HG02870 (cell line): ENCODE results near the gene PRTN3.
"Not testable (repeated sequence)": the region's sequence is repeated elsewhere in the genome, so short reads cannot be mapped to it uniquely, and the experiment has no call there.

Experiments
- ATAC-seq: cut with Tn5 transposase; IDR thresholded peaks from one replicate; pipeline ENCODE4 v1.9.1; 2021; ENCODE audit warnings: mild to moderate bottlenecking, moderate library complexity; ENCODE audit not compliant: unreplicated experiment

Gene PRTN3

DNA sequence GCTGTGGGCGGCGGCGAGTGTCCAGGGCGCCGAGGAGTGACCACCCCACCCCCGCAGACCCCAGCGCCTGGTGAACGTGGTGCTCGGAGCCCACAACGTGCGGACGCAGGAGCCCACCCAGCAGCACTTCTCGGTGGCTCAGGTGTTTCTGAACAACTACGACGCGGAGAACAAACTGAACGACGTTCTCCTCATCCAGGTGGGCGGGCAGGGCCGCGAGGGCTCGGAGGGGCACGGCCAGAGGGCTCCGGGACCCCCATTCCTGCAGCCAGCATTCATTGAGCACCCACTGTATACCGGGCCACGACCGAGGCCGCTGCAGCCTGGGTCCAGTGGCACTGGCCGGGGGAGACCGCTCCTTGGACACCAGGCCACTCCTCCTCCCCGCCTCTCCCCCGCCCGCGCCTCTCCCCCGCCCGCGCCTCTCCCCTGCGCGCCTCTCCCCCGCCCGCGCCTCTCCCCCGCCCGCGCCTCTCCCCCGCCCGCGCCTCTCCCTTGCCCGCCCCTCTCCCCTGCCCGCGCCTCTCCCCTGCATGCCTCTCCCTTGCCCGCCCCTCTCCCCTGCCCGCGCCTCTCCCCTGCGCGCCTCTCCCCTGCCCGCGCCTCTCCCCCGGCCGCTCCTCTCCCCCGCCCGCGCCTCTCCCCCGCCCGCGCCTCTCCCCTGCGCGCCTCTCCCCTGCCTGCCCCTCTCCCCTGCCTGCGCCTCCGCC lies 3.2 kb downstream of the PRTN3 start:
- no peak for ATAC-seq

DNA sequence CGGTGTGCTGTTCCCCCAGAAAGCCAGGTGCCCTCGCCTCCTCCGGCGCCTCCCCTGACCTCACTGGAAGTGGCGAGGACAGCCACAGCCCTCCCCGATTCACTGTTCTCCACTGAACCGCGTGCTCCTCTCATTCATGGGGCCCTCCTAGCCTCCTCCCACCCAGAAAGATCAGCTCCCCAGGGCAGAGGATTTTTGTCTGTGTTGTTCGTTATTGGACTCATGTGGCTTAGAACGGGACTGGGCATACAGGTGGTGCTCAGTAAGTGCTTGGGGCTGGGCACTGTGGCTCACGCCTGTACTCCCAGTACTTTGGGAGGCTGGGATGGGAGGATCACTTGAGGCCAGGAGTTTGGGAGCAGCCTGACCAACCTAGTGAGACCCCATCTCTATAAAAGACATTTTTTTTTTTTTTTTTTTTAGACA lies 3.8 kb downstream of the PRTN3 start:
- ATAC-seq: no peak

DNA sequence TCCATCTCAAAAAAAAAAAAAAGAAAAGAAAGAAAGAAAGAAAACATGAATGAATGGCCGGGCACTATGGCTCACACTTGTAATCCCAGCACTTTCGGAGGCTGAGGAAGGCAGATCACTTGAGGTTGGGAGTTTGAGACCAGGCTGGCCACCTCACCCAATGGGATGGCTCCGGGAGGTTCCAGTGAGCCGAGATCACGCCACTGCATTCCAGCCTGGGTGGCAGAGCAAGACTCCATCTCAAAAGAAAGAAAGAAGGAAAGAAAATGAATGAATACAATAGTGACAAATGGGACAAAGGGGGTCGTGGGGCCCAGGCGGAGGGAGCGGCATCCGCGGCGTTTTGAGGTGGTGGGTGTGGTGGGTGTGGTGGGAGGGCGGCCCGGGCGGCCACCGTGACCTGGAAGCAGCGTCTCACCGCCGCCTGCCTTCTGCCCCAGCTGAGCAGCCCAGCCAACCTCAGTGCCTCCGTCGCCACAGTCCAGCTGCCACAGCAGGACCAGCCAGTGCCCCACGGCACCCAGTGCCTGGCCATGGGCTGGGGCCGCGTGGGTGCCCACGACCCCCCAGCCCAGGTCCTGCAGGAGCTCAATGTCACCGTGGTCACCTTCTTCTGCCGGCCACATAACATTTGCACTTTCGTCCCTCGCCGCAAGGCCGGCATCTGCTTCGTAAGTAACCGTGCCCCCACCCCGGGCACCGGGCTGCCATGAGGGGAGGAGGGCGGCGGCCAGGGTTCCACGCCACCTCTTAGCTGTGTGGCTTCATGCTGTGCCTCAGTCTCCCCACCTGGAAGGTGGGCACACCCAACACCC lies 5.1 kb downstream of the PRTN3 start:
- no peak for ATAC-seq

DNA sequence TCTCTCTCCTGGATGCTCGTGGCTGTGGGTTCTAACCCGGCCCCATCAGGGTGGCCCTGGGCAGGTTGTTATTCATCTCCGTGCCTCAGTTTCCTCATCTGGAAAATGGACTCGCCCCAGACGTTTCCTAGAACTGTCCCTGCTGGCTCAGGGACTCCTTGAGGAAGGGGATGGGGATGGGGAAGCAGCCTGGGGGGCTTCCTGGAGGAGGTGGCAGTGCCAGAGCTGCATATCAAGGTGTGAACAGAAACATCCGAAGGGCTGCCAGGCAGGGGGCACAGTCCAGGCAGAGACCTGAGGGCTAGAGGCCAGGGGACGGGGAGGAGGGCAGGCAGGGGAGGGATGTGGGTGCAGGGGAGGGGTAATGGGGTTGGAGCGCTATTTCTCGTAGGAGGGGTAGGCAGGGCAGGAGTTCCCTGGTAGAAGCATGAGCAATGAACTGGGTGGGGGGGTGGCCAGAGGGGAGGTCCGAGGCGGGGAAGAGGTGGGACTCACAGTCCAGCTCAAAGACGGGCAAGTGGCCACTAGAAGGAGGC lies 7.7 kb downstream of the PRTN3 start:
- ATAC-seq: no peak

DNA sequence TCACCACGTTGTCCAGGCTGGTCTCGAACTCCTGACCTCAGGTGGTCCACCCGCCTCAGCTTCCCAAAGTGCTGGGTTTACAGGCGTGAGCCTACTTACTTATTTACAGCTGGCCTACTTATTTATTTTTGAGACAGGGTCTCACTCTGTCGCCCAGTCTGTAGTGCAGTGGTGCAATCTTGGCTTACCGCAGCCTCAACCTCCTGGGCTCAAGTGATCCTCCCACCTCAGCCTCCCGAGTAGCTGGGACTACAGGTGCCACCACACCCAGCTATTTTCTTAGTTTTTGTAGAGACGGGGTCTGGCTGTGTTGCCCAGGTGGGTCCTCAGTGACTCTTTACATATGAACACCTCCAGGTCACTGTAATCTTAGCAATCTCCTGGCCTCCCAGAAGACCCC lies 8.4 kb downstream of the PRTN3 start:
- not testable (repeated sequence) for ATAC-seq

DNA sequence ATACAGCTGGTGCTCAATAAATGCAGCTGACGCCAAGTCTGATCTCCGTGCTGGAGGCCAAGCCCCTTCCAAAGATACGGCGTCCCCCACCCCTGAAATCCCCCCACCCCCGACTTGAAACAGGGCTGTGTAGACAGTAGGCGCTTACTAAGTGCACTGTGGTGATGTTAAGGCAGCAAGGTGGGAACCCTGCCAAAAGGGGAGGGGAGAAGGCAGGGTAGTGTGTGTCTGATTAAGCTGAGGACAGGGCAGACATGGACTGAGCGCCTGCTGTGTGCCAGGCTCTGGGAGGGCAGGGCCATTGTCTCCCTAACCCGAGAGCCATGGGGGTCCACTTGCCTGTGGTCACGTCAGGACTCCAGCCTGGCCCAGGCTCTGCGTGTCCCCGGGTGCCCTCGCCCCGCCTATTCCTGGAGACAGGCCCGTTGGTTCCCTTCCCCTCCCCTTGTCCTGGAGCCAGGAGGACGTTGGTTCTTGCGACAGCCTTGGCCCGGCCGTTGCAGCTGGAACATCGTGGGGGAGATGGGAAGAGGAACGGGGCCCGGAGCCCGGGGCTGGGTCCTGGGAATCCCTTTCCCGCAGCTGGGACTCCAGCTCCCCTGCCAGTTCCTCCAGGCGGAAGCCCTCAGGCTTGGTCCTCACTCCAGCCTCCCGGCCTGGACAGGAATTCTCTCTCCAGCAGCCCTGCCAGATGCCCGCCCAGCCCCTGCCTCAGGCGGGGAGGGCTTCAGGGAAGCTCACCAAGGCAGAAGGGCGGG lies 9.6 kb downstream of the PRTN3 start:
- no peak for ATAC-seq

DNA sequence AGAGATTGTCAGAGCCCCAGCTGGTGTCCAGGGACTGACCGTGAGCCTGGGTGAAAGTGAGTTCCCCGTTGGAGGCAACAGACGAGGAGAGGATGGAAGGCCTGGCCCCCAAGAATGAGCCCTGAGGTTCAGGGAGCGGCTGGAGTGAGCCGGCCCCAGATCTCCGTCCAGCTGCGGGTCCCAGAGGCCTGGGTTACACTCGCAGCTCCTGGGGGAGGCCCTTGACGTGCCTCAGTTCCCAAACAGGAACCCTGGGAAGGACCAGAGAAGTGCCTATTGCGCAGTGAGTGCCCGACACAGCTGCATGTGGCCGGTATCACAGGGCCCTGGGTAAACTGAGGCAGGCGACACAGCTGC lies 10.2 kb downstream of the PRTN3 start:
- no peak for ATAC-seq

DNA sequence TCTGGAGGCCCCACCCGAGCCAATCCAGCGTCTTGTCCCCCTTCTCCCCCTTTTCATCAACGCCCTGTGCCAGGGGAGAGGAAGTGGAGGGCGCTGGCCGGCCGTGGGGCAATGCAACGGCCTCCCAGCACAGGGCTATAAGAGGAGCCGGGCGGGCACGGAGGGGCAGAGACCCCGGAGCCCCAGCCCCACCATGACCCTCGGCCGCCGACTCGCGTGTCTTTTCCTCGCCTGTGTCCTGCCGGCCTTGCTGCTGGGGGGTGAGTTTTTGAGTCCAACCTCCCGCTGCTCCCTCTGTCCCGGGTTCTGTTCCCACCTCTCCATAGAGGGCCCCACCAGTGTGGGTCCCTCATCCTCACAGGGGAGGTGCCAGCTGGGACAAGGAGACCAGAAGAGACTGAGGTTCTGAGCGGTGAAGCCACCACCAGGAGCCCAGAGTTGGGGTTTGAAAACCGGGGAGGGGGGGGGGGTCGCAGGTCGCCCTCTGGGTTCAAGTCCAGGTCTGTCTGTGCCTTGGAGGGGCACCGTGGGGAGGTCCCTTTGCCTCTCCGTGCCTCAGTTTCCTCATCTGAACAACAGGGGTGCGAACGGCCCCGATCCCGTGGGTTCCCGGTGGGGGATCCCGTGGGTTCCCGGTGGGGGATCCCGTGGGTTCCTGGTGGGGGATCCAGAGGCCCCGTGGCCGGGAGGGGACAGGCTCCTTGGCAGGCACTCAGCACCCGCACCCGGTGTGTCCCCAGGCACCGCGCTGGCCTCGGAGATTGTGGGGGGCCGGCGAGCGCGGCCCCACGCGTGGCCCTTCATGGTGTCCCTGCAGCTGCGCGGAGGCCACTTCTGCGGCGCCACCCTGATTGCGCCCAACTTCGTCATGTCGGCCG lies 11.6 kb downstream of the PRTN3 start, which contains the start of gene ELANE:
ELANE (plus strand) TSS at position 168 of the 878 bp plus-strand sequence; CDS start at position 194, 26 bp downstream.
- ATAC-seq: no peak

DNA sequence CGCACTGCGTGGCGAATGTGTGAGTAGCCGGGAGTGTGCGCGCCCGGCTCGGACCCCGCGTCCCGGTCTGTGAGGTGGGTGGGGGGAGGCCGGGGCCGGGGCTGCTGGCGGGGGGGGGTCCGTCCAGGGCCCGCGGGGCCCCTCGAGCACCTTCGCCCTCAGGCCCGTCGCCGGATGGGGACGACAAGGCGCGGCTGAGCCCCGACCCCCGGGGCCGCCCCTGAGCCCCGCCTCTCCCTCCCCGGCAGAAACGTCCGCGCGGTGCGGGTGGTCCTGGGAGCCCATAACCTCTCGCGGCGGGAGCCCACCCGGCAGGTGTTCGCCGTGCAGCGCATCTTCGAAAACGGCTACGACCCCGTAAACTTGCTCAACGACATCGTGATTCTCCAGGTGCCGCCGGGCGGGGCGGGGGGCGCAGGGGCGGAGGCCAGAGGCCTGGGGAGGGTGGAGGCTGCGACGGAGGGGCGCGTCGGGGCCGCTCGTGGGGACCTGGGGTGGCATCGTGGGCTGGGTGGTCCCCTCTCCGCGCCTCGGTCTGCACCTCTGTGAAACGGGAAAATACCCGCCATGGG lies 12.3 kb downstream of the PRTN3 start:
- no peak for ATAC-seq

DNA sequence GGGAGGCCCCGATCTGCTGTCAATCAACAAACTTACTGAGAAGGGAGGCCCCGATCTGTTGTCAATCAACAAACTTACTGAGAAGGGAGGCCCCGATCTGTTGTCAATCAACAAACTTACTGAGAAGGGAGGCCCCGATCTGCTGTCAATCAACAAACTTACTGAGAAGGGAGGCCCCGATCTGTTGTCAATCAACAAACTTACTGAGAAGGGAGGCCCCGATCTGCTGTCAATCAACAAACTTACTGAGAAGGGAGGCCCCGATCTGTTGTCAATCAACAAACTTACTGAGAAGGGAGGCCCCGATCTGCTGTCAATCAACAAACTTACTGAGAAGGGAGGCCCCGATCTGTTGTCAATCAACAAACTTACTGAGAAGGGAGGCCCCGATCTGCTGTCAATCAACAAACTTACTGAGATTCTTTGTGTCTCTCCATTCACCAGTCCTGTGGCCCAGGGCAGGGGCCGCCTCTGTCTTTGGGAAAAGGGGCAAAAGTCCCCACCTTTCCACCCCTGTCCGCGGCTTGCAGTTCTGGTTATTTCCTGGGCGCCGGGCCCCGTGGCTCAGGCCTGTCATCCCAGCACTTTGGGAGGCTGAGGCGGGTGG lies 12.9 kb downstream of the PRTN3 start:
- not testable (repeated sequence) for ATAC-seq

DNA sequence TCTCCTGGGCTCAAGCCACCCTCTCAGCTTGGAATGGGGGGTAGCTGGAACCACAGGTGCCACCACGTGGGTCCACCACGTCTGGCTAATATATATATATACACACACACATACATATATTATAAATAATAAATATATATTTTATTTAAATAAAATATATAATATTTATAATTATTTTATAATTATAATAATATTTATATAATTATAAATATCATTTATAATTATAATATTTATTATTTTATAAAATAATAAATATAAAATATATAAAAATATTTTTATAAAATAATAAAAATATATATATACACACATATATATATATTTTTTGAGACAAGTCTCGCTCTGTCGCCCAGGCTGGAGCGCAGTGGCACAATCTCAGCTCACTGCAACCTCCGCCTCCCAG lies 13.8 kb downstream of the PRTN3 start:
- ATAC-seq: no peak

DNA sequence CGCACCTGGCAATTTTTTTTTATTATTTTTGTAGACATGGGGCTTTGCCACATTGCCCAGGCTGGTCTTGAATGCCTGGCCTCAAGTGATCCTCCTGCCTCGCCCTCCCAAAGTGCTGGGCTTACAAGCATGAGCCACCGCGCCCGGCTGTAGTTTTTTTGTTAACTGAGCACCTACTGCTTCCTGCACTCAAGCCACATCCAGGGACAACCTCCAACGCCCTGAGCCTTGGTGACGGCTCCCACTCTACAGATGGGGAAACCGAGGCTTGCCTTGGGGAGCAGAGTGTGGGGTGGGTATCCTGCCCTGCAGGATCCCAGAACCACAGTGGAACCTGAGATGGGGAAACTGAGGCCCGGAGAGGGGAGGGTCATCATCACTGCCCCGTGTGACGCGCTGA lies 14.3 kb downstream of the PRTN3 start:
- ATAC-seq: no peak

DNA sequence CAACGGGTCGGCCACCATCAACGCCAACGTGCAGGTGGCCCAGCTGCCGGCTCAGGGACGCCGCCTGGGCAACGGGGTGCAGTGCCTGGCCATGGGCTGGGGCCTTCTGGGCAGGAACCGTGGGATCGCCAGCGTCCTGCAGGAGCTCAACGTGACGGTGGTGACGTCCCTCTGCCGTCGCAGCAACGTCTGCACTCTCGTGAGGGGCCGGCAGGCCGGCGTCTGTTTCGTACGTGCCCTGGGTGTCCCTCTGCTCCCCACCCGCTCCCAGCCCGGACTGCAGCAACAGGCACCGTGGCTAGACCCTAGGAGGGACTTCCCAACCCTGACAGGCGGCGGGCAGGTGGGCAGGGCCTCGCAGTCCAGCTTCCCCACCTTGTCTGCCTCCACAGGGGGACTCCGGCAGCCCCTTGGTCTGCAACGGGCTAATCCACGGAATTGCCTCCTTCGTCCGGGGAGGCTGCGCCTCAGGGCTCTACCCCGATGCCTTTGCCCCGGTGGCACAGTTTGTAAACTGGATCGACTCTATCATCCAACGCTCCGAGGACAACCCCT lies 14.8 kb downstream of the PRTN3 start:
- ATAC-seq: no peak

DNA sequence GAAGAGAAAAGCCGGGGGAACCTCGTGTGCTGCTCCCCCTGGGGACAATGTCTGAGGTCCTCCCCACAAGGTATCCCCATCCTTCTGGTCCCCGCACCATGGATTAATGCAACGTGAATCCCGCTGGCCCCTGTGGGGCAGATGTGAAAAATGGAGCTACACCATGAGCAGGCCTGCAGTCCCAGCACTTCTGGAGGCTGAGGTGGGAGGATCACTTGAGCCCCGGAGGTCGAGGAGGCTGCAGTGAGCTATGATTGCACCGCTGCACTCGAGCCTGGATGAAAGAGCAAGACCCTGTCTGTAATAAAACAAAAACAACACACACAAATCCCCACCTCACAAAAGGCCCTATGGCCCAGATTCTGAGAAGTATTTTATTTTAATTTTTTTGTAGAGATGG lies 17.5 kb downstream of the PRTN3 start:
- ATAC-seq: no peak

DNA sequence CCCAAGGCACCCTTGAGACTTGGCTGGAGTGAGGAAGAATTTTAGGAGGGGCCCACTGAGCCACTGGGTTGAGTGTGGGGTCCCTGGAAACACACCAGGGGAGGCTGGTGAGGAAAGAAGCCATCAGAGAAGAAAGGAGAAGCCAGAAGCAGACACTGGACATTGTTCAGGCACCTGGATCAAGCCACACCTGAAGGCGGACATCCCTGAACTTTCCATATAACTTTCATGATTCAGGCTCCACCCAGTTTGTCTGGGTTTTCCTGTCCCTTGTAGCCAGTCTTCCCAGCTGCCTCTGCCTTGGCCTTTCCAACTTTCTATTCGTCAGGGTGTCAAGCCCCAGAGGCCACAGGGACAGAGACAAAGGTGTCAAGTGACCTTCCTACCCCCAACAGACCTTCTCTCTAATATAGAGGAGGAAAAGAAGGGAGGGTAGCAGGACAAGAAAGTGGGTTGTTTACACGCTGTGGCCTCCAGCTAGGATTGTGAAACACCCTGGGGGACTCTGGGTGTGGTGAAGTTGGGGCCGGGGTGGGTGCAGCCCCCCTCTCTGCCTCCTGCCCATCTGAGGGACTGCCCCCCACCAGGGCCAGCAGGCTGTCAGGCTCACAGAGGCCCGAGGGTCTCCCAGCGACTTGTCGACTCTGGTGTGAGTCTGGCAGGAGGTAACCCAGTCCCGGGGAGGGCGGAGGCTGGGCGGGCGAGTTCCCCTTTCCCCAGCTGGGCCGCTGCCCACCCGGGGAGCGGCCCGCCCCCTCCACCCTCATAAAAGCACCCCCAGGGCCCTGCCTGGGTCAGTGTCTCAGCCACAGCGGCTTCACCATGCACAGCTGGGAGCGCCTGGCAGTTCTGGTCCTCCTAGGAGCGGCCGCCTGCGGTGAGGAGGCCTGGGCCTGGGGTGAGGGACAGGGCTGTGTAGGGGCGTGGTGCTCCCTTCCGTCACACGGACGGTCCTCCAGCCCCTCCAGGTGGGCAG lies 18.4 kb downstream of the PRTN3 start, which contains the start of gene CFD:
CFD (plus strand) TSS at position 797 of the 976 bp plus-strand sequence; CDS start at position 823, 26 bp downstream.
- no peak for ATAC-seq

DNA sequence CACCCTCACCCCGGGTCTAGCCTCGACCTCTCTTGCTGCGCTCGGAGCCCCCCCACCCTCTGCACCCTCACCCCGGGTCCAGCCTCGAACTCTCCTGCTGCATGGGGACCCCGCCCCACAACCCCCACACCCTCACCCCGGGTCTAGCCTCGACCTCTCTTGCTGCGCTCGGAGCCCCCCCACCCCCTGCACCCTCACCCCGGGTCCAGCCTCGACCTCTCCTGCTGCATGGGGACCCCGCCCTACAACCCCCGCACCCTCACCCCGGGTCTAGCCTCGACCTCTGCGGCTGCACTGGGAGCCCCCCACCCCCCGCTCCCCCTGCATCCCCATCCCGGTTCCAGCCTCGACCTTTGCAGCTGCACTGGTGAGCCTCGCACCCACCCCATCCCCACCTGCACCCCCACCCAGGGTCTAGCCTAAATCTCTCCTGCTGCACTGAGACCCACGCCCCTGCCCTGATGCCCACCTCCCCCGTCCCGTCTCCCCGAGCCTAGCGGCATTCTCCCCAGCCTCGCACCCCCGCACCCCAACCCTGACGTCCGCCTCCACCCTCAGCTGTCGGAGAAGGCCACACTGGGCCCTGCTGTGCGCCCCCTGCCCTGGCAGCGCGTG lies 20.4 kb downstream of the PRTN3 start:
- no peak for ATAC-seq

DNA sequence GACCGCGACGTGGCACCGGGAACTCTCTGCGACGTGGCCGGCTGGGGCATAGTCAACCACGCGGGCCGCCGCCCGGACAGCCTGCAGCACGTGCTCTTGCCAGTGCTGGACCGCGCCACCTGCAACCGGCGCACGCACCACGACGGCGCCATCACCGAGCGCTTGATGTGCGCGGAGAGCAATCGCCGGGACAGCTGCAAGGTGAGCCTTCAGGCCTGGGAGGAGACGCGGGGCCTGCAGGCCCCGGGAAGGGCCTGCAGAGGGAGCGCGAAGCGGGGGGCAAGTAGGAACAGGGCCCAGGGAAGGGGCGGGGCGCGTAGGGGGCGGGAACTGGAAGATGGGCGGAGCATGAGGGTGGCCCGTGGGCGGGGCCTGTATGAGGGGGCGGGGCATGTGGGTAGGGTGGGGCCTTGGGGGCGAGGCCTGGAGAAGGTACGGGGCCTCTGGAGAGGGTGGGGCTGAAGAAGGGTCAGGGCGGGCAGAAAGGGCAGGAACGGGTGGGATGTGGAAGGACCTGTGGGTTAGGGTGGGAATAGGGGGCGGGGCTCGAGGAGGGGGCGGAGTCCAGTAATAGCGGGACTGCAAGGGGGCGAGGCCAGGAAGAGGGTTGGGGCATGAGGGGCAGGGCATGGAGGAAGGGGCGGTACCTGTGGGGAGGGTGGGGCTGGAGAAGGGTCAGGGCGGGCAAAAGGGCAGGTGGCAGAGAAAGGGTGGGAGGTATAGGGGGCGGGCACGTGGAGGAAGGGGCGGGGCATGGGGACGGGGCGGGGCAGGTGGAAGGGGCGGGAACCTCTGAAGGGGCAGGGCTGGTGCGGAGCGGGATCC lies 21.2 kb downstream of the PRTN3 start:
- no peak for ATAC-seq
